ENCODE data around the gene DOLPP1. TPM values are rescaled to one million over a fixed set of nuclear protein-coding genes. Genes with fewer than 3 reads are reported as not detected.
"Not testable (repeated sequence)": the region's sequence is repeated elsewhere in the genome, so short reads cannot be mapped to it uniquely, and the experiment has no call there.

The DOLPP1 gene
- polyA plus RNA-seq, 1 donor: 25.3 TPM

- DNase-seq: no peak
- H3K4me3 ChIP-seq (ENCODE audit: low read length): no peak overlapping the region
- H3K36me3 ChIP-seq (ENCODE audit: control insufficient read depth, insufficient read depth, low read length): peaks cover 52% of the 10 kb centered on the region
- H3K27me3 ChIP-seq (ENCODE audit: control insufficient read depth, insufficient read depth, low read length): no peaks in the 10 kb centered on the region
- no peak overlapping the region for H3K27ac ChIP-seq (ENCODE audit: low read length)
- WGBS (ENCODE audit: insufficient coverage, low lambda C conversion rate): no CpG with 5 or more reads among the region's 10 CpGs
- H3K4me1 ChIP-seq (ENCODE audit: control insufficient read depth, insufficient read depth, low read length): no peaks in the 10 kb centered on the region
- H3K9me3 ChIP-seq (ENCODE audit: control insufficient read depth, low read depth, low read length): no peaks in the 10 kb centered on the region
Observed at GRCh38 chr9:129126749-129127618, 46.1 kb downstream of the DOLPP1 start.

- H3K4me1 ChIP-seq (ENCODE audit: control insufficient read depth, insufficient read depth, low read length): peaks cover 7% of the 10 kb centered on the region
- no CpG with 5 or more reads among the region's 5 CpGs for WGBS (ENCODE audit: insufficient coverage, low lambda C conversion rate)
- no peaks in the 10 kb centered on the region for H3K27me3 ChIP-seq (ENCODE audit: control insufficient read depth, insufficient read depth, low read length)
- H3K27ac ChIP-seq (ENCODE audit: low read length): no peak overlapping the region
- no peak for DNase-seq
- H3K4me3 ChIP-seq (ENCODE audit: low read length): no peak overlapping the region
- H3K9me3 ChIP-seq (ENCODE audit: control insufficient read depth, low read depth, low read length): no peaks in the 10 kb centered on the region
- H3K36me3 ChIP-seq (ENCODE audit: control insufficient read depth, insufficient read depth, low read length): peaks cover 48% of the 10 kb centered on the region
Observed at GRCh38 chr9:129128689-129129088, 47.8 kb downstream of the DOLPP1 start.

- H3K36me3 ChIP-seq (ENCODE audit: control insufficient read depth, insufficient read depth, low read length): peaks cover 44% of the 10 kb centered on the region
- WGBS (ENCODE audit: insufficient coverage, low lambda C conversion rate): no CpG with 5 or more reads among the region's 7 CpGs
- H3K4me3 ChIP-seq (ENCODE audit: low read length); H3K27me3 ChIP-seq (ENCODE audit: control insufficient read depth, insufficient read depth, low read length); H3K4me1 ChIP-seq (ENCODE audit: control insufficient read depth, insufficient read depth, low read length); H3K9me3 ChIP-seq (ENCODE audit: control insufficient read depth, low read depth, low read length); H3K27ac ChIP-seq (ENCODE audit: low read length); DNase-seq: not testable (repeated sequence)
Observed at GRCh38 chr9:129130271-129130670, 49.4 kb downstream of the DOLPP1 start.

- H3K36me3 ChIP-seq (ENCODE audit: control insufficient read depth, insufficient read depth, low read length): peaks cover 46% of the 10 kb centered on the region
- WGBS (ENCODE audit: insufficient coverage, low lambda C conversion rate): 94% methylated on average over 2 of the region's 3 CpGs
- H3K9me3 ChIP-seq (ENCODE audit: control insufficient read depth, low read depth, low read length): no peaks in the 10 kb centered on the region
Observed at GRCh38 chr9:129130791-129131190, 49.9 kb downstream of the DOLPP1 start.

GRCh38 chr9:129131300-129132145, 50.6 kb downstream of the DOLPP1 start:
- no CpG with 5 or more reads among the region's 13 CpGs for WGBS (ENCODE audit: insufficient coverage, low lambda C conversion rate)
- H3K27ac ChIP-seq (ENCODE audit: low read length): no peak overlapping the region
- H3K4me1 ChIP-seq (ENCODE audit: control insufficient read depth, insufficient read depth, low read length): peaks cover 7% of the 10 kb centered on the region
- H3K9me3 ChIP-seq (ENCODE audit: control insufficient read depth, low read depth, low read length): no peaks in the 10 kb centered on the region
- DNase-seq: peak; percentile 68 to 69
- peaks cover 49% of the 10 kb centered on the region for H3K36me3 ChIP-seq (ENCODE audit: control insufficient read depth, insufficient read depth, low read length)
- H3K27me3 ChIP-seq (ENCODE audit: control insufficient read depth, insufficient read depth, low read length): no peaks in the 10 kb centered on the region
- no peak overlapping the region for H3K4me3 ChIP-seq (ENCODE audit: low read length)

More at GRCh38 chr9:129130791-129131190, 49.9 kb downstream of the DOLPP1 start:
- no peak overlapping the region for H3K27ac ChIP-seq (ENCODE audit: low read length)
- H3K27me3 ChIP-seq (ENCODE audit: control insufficient read depth, insufficient read depth, low read length): no peaks in the 10 kb centered on the region
- H3K4me1 ChIP-seq (ENCODE audit: control insufficient read depth, insufficient read depth, low read length): peaks cover 7% of the 10 kb centered on the region
- no peak for DNase-seq
- no peak overlapping the region for H3K4me3 ChIP-seq (ENCODE audit: low read length)

GRCh38 chr9:129133082-129133481, 52.2 kb downstream of the DOLPP1 start:
- H3K9me3 ChIP-seq (ENCODE audit: control insufficient read depth, low read depth, low read length): no peaks in the 10 kb centered on the region
- DNase-seq: peak in 1 of 2 donors; percentile 51
- peaks cover 52% of the 10 kb centered on the region for H3K36me3 ChIP-seq (ENCODE audit: control insufficient read depth, insufficient read depth, low read length)
- H3K4me1 ChIP-seq (ENCODE audit: control insufficient read depth, insufficient read depth, low read length): peaks cover 10% of the 10 kb centered on the region
- no peak overlapping the region for H3K4me3 ChIP-seq (ENCODE audit: low read length)
- no peaks in the 10 kb centered on the region for H3K27me3 ChIP-seq (ENCODE audit: control insufficient read depth, insufficient read depth, low read length)
- no CpG with 5 or more reads among the region's 4 CpGs for WGBS (ENCODE audit: insufficient coverage, low lambda C conversion rate)
- H3K27ac ChIP-seq (ENCODE audit: low read length): peak overlapping the region; percentile 51

- Histone ChIP-seq H3K4me1 (ENCODE audit: control insufficient read depth, insufficient read depth, low read length) (peaks cover 32% of the 10 kb centered on the region), H3K27ac (ENCODE audit: low read length) (no peak overlapping the region), H3K27me3 (ENCODE audit: control insufficient read depth, insufficient read depth, low read length) (no peaks in the 10 kb centered on the region), H3K4me3 (ENCODE audit: low read length) (no peak overlapping the region), H3K36me3 (ENCODE audit: control insufficient read depth, insufficient read depth, low read length) (peaks cover 45% of the 10 kb centered on the region), H3K9me3 (ENCODE audit: control insufficient read depth, low read depth, low read length) (no peaks in the 10 kb centered on the region)
- DNase-seq: no peak
- WGBS (ENCODE audit: insufficient coverage, low lambda C conversion rate): no CpG with 5 or more reads among the region's 6 CpGs
Observed at GRCh38 chr9:129135476-129135875, 54.6 kb downstream of the DOLPP1 start.

- Histone ChIP-seq H3K27me3 (ENCODE audit: control insufficient read depth, insufficient read depth, low read length) (no peaks in the 10 kb centered on the region), H3K36me3 (ENCODE audit: control insufficient read depth, insufficient read depth, low read length) (peaks cover 45% of the 10 kb centered on the region), H3K4me1 (ENCODE audit: control insufficient read depth, insufficient read depth, low read length) (peaks cover 42% of the 10 kb centered on the region), H3K27ac (ENCODE audit: low read length) (no peak overlapping the region), H3K9me3 (ENCODE audit: control insufficient read depth, low read depth, low read length) (no peaks in the 10 kb centered on the region), H3K4me3 (ENCODE audit: low read length) (no peak overlapping the region)
- no peak for DNase-seq
- WGBS (ENCODE audit: insufficient coverage, low lambda C conversion rate): no CpG with 5 or more reads among the region's 16 CpGs
Observed at GRCh38 chr9:129136446-129137035, 55.6 kb downstream of the DOLPP1 start.

GRCh38 chr9:129137292-129138143, 56.6 kb downstream of the DOLPP1 start:
- no peak for DNase-seq
- Histone ChIP-seq H3K27ac (ENCODE audit: low read length) (peak overlapping the region; percentile 97), H3K4me1 (ENCODE audit: control insufficient read depth, insufficient read depth, low read length) (peaks cover 51% of the 10 kb centered on the region), H3K9me3 (ENCODE audit: control insufficient read depth, low read depth, low read length) (no peaks in the 10 kb centered on the region), H3K4me3 (ENCODE audit: low read length) (no peak overlapping the region), H3K27me3 (ENCODE audit: control insufficient read depth, insufficient read depth, low read length) (no peaks in the 10 kb centered on the region), H3K36me3 (ENCODE audit: control insufficient read depth, insufficient read depth, low read length) (peaks cover 45% of the 10 kb centered on the region)
- no CpG with 5 or more reads among the region's 19 CpGs for WGBS (ENCODE audit: insufficient coverage, low lambda C conversion rate)

Data from large intestine (tissue), 3 donors.